ENCODE data around the gene SPHK1.

Gene SPHK1

GRCh38 chr17:76408037-76408849 is 23.8 kb downstream of the SPHK1 start:
- DNase-seq = peak; percentile 63

- DNase-seq = no peak
These were observed 26.0 kb downstream of the SPHK1 start for GRCh38 chr17:76410328-76410965.

GRCh38 chr17:76411247-76411646 is 26.8 kb downstream of the SPHK1 start:
- DNase-seq = no peak

GRCh38 chr17:76414334-76415295 is 30.2 kb downstream of the SPHK1 start:
- no peak for DNase-seq

GRCh38 chr17:76415786-76416185 is 31.4 kb downstream of the SPHK1 start:
- DNase-seq = no peak

- DNase-seq = no peak
These were observed 32.0 kb downstream of the SPHK1 start for GRCh38 chr17:76416457-76416856.

GRCh38 chr17:76416899-76417298 is 32.5 kb downstream of the SPHK1 start:
- no peak for DNase-seq

- no peak for DNase-seq
These were observed 33.2 kb downstream of the SPHK1 start for GRCh38 chr17:76417499-76418143.

GRCh38 chr17:76419576-76420260 is 35.3 kb downstream of the SPHK1 start:
- DNase-seq = no peak

- DNase-seq = no peak
These were observed 36.1 kb downstream of the SPHK1 start for GRCh38 chr17:76420356-76421043.

- DNase-seq = no peak
These were observed 36.6 kb downstream of the SPHK1 start for GRCh38 chr17:76421044-76421407.

GRCh38 chr17:76422406-76422805 is 38.0 kb downstream of the SPHK1 start:
- no peak for DNase-seq

GRCh38 chr17:76422860-76423259 is 38.5 kb downstream of the SPHK1 start:
- DNase-seq = no peak

- DNase-seq = no peak
These were observed 42.4 kb downstream of the SPHK1 start for GRCh38 chr17:76426853-76427252.

- DNase-seq = no peak
These were observed 43.3 kb downstream of the SPHK1 start for GRCh38 chr17:76427501-76428231.

- no peak for DNase-seq
These were observed 44.1 kb downstream of the SPHK1 start for GRCh38 chr17:76428511-76428910.

GRCh38 chr17:76431509-76431908 is 47.1 kb downstream of the SPHK1 start:
- no peak for DNase-seq

GRCh38 chr17:76432004-76432403 is 47.6 kb downstream of the SPHK1 start:
- DNase-seq = no peak

- no peak for DNase-seq
These were observed 48.4 kb downstream of the SPHK1 start for GRCh38 chr17:76432712-76433336.

GRCh38 chr17:76433693-76434092 is 49.3 kb downstream of the SPHK1 start:
- no peak for DNase-seq

Data from stimulated activated CD4-positive, alpha-beta T cell treated with anti-CD3 and anti-CD28 coated beads, Interleukin-1b, Interleukin-23, amount 100 ng/mL, for 48 hours (primary cell).